Body of pancreas (tissue), 4 donors: Measurements from ENCODE around the gene KRTAP10-11. TPM values are rescaled to one million over a fixed set of nuclear protein-coding genes. Genes with fewer than 3 reads are reported as not detected.

Experiments
- ATAC-seq: fragments of 150-250 bp; one replicate; pipeline ENCODE4 v1.9.1; 2016
- DNase-seq, 4 donors: peaks; one replicate each; pipeline ENCODE4 v3.0.0-alpha.2; 2019
- H3K27ac ChIP-seq, 4 donors: fragments of 200-600 bp; sonication (generic); 1 replicate in 3 of 4; 2 replicates in 1 of 4; pipeline versions ENCODE4 v1.5.1 to v1.6.1; 2016 to 2019; ENCODE audit warnings: mild to moderate bottlenecking in 1 of 4, mixed read lengths in 1 of 4, moderate library complexity in 1 of 4
- H3K27me3 ChIP-seq, 2 donors: fragments of 200-600 bp; sonication (generic); one replicate each; pipeline ENCODE4 v1.6.0; 2016; ENCODE audit warnings: mild to moderate bottlenecking in 1 of 2
- H3K36me3 ChIP-seq, 2 donors: fragments of 200-600 bp; sonication (generic); replicated peaks in 1 of 2; 2 replicates each; pipeline ENCODE4 v1.5.1; 2016; ENCODE audit warnings: low read depth in 2 of 2; ENCODE audit not compliant: insufficient read depth in 1 of 2
- H3K4me1 ChIP-seq: fragments of 200-600 bp; sonication (generic); one replicate; pipeline ENCODE4 v1.6.0; 2016
- H3K4me3 ChIP-seq, 2 donors: fragments of 200-600 bp; sonication (generic); 1 replicate in 1 of 2; 2 replicates in 1 of 2; pipeline ENCODE4 v1.5.1; 2016 to 2019
- H3K9me3 ChIP-seq, 3 donors: fragments of 200-600 bp; sonication (generic); 1 replicate in 2 of 3; 2 replicates in 1 of 3; pipeline ENCODE4 v1.5.1; 2016
- POLR2A ChIP-seq, 3 donors: fragments of 450-650 bp; IDR thresholded peaks; one replicate each; pipeline ENCODE4 v1.6.1; 2016; ENCODE audit warnings: antibody characterized with exemption in 3 of 3, mild to moderate bottlenecking in 2 of 3
- WGBS, 2 donors: methylation state at CpG; one replicate each; pipeline ENCODE4 v1.1.5; 2017; 5-methylcytosine and 5-hydroxymethylcytosine counted together
- intact Hi-C: fragments of 100-400 bp; cut with DNase I; formaldehyde crosslinking; loops from one replicate; pipeline ENCODE4 v1.15.1; 2023
- total RNA-seq, 2 donors: library from RNA; depleted of rRNA; stranded (reverse); fragments of >200 nt; gene quantifications; one replicate each; pipeline ENCODE4 v1.1.0, GENCODE V29; 2016
- TF ChIP-seq, protein P1 (sequence below), 7 experiments: fragments of 450-650 bp in 4 of 7; fragments of 200-600 bp in 3 of 7; sonication (generic) in 3 of 7; IDR thresholded peaks; one replicate each; pipeline ENCODE4 v1.5.1; 2016 to 2019; ENCODE audit warnings: antibody characterized with exemption in 7 of 7

Gene KRTAP10-11
- total RNA-seq, 2 donors from 2014 or later = not detected

DNA sequence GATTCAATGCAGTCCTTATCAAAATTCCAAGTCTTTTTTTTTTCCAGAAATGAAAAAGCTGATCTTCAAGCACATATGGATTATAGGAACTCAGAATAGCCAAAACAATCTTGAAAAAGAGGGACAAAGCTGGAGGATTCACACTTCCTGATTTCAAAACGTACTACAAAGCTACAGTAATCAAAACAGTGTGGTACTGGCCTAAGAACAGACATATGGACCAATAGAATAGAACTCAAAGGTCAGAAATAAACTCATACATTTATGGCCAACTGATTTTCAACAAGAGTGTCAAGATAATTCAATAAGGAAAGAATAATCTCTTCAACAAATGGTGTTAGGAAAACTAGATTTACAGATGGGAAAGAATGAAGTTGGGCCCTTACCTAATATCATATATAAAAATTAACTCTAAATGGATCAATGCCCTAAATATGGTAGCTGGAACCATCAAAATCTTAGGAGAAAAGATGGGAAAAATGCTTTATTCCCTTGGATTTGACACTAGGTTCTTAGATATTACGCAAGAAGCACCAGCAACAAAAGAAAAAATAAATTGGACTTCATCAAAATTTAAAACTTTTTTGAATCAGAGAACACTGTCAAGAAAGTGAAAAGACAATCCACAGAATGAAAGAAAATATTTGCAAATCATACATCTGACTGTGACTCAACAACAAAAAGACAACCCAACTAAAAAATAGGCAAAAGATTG is 46.7 kb downstream of the KRTAP10-11 start:
- Histone ChIP-seq H3K4me1 (no peaks in the 10 kb centered on the region), H3K9me3 (no peaks in the 10 kb centered on the region), H3K36me3 (no peaks in the 10 kb centered on the region), H3K27me3 (no peaks in the 10 kb centered on the region), H3K27ac (no peak overlapping the region), H3K4me3 (no peak overlapping the region)
- intact Hi-C loops = no loop called here
- DNase-seq (no peak), ATAC-seq (no peak)
- WGBS, 2 donors = 50% methylated on average over 2 of the region's 2 CpGs
- TF ChIP-seq, protein P1, sequence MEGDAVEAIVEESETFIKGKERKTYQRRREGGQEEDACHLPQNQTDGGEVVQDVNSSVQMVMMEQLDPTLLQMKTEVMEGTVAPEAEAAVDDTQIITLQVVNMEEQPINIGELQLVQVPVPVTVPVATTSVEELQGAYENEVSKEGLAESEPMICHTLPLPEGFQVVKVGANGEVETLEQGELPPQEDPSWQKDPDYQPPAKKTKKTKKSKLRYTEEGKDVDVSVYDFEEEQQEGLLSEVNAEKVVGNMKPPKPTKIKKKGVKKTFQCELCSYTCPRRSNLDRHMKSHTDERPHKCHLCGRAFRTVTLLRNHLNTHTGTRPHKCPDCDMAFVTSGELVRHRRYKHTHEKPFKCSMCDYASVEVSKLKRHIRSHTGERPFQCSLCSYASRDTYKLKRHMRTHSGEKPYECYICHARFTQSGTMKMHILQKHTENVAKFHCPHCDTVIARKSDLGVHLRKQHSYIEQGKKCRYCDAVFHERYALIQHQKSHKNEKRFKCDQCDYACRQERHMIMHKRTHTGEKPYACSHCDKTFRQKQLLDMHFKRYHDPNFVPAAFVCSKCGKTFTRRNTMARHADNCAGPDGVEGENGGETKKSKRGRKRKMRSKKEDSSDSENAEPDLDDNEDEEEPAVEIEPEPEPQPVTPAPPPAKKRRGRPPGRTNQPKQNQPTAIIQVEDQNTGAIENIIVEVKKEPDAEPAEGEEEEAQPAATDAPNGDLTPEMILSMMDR (IDR thresholded peaks at IDR 0.05) = no peak
- TF ChIP-seq POLR2A (IDR thresholded peaks at IDR 0.05) = no peak

GRCh38 chr21:44694776-44695175 is 48.6 kb downstream of the KRTAP10-11 start:
- intact Hi-C loops = no loop called here
- Histone ChIP-seq H3K27ac (no peak overlapping the region), H3K9me3 (no peaks in the 10 kb centered on the region), H3K4me3 (no peak overlapping the region), H3K27me3 (peaks cover 0 to 5% of the 10 kb centered on the region in 2 donors), H3K4me1 (no peaks in the 10 kb centered on the region), H3K36me3 (no peaks in the 10 kb centered on the region)
- TF ChIP-seq, protein P1 (IDR thresholded peaks at IDR 0.05) = no peak
- TF ChIP-seq POLR2A (IDR thresholded peaks at IDR 0.05) = no peak
- WGBS, 2 donors = 51 to 65% methylated on average over 11 of the region's 11 CpGs
- ATAC-seq (no peak), DNase-seq (no peak)

DNA sequence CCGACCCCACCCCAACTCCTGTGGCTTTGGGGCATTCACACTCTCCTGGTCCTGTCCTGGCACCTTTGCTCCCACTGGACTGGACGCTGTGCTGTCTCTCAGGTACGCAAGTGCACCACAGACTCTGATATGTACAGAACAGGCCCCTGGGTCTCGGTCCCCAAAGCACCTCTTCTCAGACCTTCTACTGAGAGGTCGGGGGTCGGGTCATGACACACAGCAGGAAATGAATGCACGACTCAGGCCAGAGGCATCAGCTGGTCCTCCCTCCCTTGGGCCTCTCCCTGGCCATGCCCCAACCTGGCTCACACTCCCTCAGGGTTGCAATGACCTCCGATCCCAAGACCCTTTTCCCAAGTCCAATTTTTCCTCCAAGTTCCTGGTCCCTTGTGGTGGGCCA is 49.0 kb downstream of the KRTAP10-11 start:
- intact Hi-C loops = no loop called here
- DNase-seq (no peak), ATAC-seq (no peak)
- Histone ChIP-seq H3K36me3 (no peaks in the 10 kb centered on the region), H3K9me3 (no peaks in the 10 kb centered on the region), H3K27me3 (peaks cover 0 to 5% of the 10 kb centered on the region in 2 donors), H3K4me1 (no peaks in the 10 kb centered on the region), H3K4me3 (no peak overlapping the region), H3K27ac (no peak overlapping the region)
- 50 to 54% methylated on average over 8 of the region's 8 CpGs for WGBS, 2 donors
- no peak for TF ChIP-seq POLR2A (IDR thresholded peaks at IDR 0.05)
- TF ChIP-seq, protein P1 (IDR thresholded peaks at IDR 0.05) = no peak

DNA sequence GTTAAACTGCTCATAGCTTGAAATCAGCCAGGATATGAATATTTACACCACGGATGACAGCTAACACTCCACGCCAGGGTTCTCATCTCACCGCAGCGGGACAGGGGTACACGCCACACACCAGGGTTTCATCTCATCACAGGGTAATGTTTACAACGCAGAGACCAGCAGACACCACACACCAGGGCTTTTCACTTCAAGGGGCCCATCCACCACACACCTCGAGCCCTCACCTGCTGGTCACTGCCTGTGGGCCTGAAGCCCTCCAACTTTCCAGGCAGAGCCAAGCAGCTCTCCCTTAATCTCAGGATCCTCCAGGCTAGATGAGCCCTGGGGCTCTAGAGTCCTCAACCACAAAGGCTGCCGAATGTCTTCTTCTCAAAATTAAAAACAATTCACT is 49.4 kb downstream of the KRTAP10-11 start:
- Histone ChIP-seq H3K4me1 (no peaks in the 10 kb centered on the region), H3K27me3 (peaks cover 0 to 5% of the 10 kb centered on the region in 2 donors), H3K9me3 (no peaks in the 10 kb centered on the region), H3K4me3 (no peak overlapping the region), H3K36me3 (no peaks in the 10 kb centered on the region), H3K27ac (no peak overlapping the region)
- no peak for DNase-seq
- ATAC-seq = no peak
- intact Hi-C loops = no loop called here
- TF ChIP-seq, protein P1 (IDR thresholded peaks at IDR 0.05) = no peak
- 70 to 77% methylated on average over 8 of the region's 8 CpGs for WGBS, 2 donors

GRCh38 chr21:44696572-44696971 is 50.4 kb downstream of the KRTAP10-11 start:
- no peak for TF ChIP-seq POLR2A (IDR thresholded peaks at IDR 0.05)
- TF ChIP-seq, protein P1 (IDR thresholded peaks at IDR 0.05) = no peak
- H3K4me1 ChIP-seq = no peaks in the 10 kb centered on the region
- H3K36me3 ChIP-seq = no peaks in the 10 kb centered on the region
- ATAC-seq (no peak), DNase-seq (no peak)
- WGBS, 2 donors = 53 to 63% methylated on average over 9 to 10 of the region's 10 CpGs
- peaks cover 0 to 5% of the 10 kb centered on the region in 2 donors for H3K27me3 ChIP-seq
- intact Hi-C loops = no loop called here
- no peaks in the 10 kb centered on the region for H3K9me3 ChIP-seq
- H3K27ac ChIP-seq = no peak overlapping the region
- H3K4me3 ChIP-seq = no peak overlapping the region
